IMR-90 (cell line): ENCODE results near the gene CTTN. TPM values are rescaled to one million over a fixed set of nuclear protein-coding genes. Genes with fewer than 3 reads are reported as not detected.

Experiments used
- ATAC-seq: fragments of 200-7000 bp; cut with Tn5 transposase; 2 replicates; pipeline ENCODE4 v1.9.1; 2020; ENCODE audit warnings: low read depth, mild to moderate bottlenecking, moderate library complexity
- BruUV-seq: library from RNA; stranded (reverse); fragments of 400-500 nt; replicated peaks from 2 replicates; lab custom pipeline; 2021; lab: Mats Ljungman, UMichigan
- CTCF ChIA-PET: fragments of 300-600 bp; formaldehyde crosslinking; extraction: SDS; loops from one replicate; lab custom pipeline; 2021; ENCODE audit warnings: antibody characterized with exemption; lab: Yijun Ruan, JAX
- POLR2A ChIA-PET: fragments of 300-600 bp; sonication (Branson Sonifier 250); formaldehyde crosslinking; loops from one replicate; lab custom pipeline; 2022; ENCODE audit warnings: antibody characterized with exemption; ENCODE audit not compliant: unreplicated experiment; lab: Charles Lee
- DNase-seq: peaks from one replicate; pipeline ENCODE4 v3.0.0; 2013
- H2AFZ ChIP-seq: replicated peaks from 2 replicates; pipeline ENCODE3; 2013; ENCODE audit warnings: low read length, mild to moderate bottlenecking; ENCODE audit not compliant: poor library complexity
- H2AK5ac ChIP-seq: 2 replicates; pipeline ENCODE4 v1.6.1; 2013; ENCODE audit warnings: low read depth, low read length, inconsistent platforms
- H2AK9ac ChIP-seq: replicated peaks from 2 replicates; pipeline ENCODE3; 2013; ENCODE audit warnings: mild to moderate bottlenecking, low read depth, low read length, moderate library complexity; ENCODE audit not compliant: poor library complexity
- H2BK120ac ChIP-seq: 2 replicates; pipeline ENCODE4 v1.6.1; 2013; ENCODE audit warnings: low read depth, low read length, inconsistent platforms
- H2BK15ac ChIP-seq: 3 replicates; pipeline ENCODE4 v1.6.1; 2013; ENCODE audit warnings: low read depth, low read length, inconsistent platforms
- H2BK20ac ChIP-seq: 2 replicates; pipeline ENCODE4 v1.6.1; 2013; ENCODE audit warnings: low read depth, mild to moderate bottlenecking, inconsistent platforms, low read length, moderate library complexity
- H2BK5ac ChIP-seq: 2 replicates; pipeline ENCODE4 v1.6.1; 2013; ENCODE audit warnings: mild to moderate bottlenecking, low read depth, low read length, inconsistent platforms; ENCODE audit not compliant: poor library complexity, severe bottlenecking
- H3K14ac ChIP-seq: replicated peaks from 2 replicates; pipeline ENCODE4 v1.6.1; 2013; ENCODE audit warnings: low read depth, low read length, inconsistent platforms
- H3K18ac ChIP-seq: 2 replicates; pipeline ENCODE4 v1.6.1; 2013; ENCODE audit warnings: low read depth, low read length, control low read depth
- H3K23ac ChIP-seq: 2 replicates; pipeline ENCODE4 v1.6.1; 2013; ENCODE audit warnings: low read depth, low read length, inconsistent platforms
- H3K27ac ChIP-seq: 2 replicates; pipeline ENCODE4 v1.5.1; 2013; ENCODE audit warnings: mild to moderate bottlenecking, control low read depth, low read length; ENCODE audit not compliant: insufficient read depth
- H3K27me3 ChIP-seq: 2 replicates; pipeline ENCODE4 v1.6.1; 2013; ENCODE audit warnings: low read length; ENCODE audit not compliant: control insufficient read depth, insufficient read depth
- H3K36me3 ChIP-seq: 2 replicates; pipeline ENCODE4 v1.6.1; 2013; ENCODE audit warnings: low read length, mixed read lengths; ENCODE audit not compliant: control insufficient read depth, insufficient read depth
- H3K4ac ChIP-seq: 2 replicates; pipeline ENCODE4 v1.6.1; 2013; ENCODE audit warnings: low read depth, low read length, inconsistent platforms
- H3K4me1 ChIP-seq: 2 replicates; pipeline ENCODE4 v1.6.1; 2013; ENCODE audit warnings: low read length, mixed read lengths; ENCODE audit not compliant: control insufficient read depth, insufficient read depth
- H3K4me2 ChIP-seq: 2 replicates; pipeline ENCODE4 v1.6.1; 2013; ENCODE audit warnings: low read depth, mild to moderate bottlenecking, control low read depth, low read length, moderate library complexity
- H3K4me3 ChIP-seq: 2 replicates; pipeline ENCODE4 v1.5.1; 2013; ENCODE audit warnings: low read depth, mild to moderate bottlenecking, control low read depth, low read length, moderate library complexity; ENCODE audit not compliant: insufficient read depth
- H3K56ac ChIP-seq: 2 replicates; pipeline ENCODE4 v1.6.1; 2013; ENCODE audit warnings: low read length, inconsistent platforms; ENCODE audit not compliant: insufficient read depth; ENCODE audit errors: extremely low read depth
- H3K79me1 ChIP-seq, 2 experiments: 2 replicates each; pipeline ENCODE4 v1.6.1; 2013; ENCODE audit warnings: low read length in 2 of 2, inconsistent platforms in 1 of 2, low read depth in 1 of 2
- H3K9ac ChIP-seq: 2 replicates; pipeline ENCODE4 v1.6.1; 2013; ENCODE audit warnings: low read depth, low read length, control low read depth
- H3K9me1 ChIP-seq: 2 replicates; pipeline ENCODE4 v1.6.1; 2013; ENCODE audit warnings: low read length, inconsistent platforms; ENCODE audit not compliant: insufficient read depth
- H3K9me3 ChIP-seq: 2 replicates; pipeline ENCODE4 v1.6.1; 2013; ENCODE audit warnings: low read length; ENCODE audit not compliant: control insufficient read depth, insufficient read depth
- H4K20me1 ChIP-seq: 2 replicates; pipeline ENCODE4 v1.6.1; 2013; ENCODE audit warnings: low read length, inconsistent platforms; ENCODE audit not compliant: insufficient read depth
- H4K5ac ChIP-seq: 2 replicates; pipeline ENCODE4 v1.6.1; 2013; ENCODE audit warnings: mild to moderate bottlenecking, low read depth, low read length, control low read depth
- H4K8ac ChIP-seq, 2 experiments: 2 replicates each; pipeline ENCODE4 v1.6.1; 2013; ENCODE audit warnings: low read depth in 2 of 2, low read length in 2 of 2, control low read depth in 1 of 2, inconsistent platforms in 1 of 2
- H4K91ac ChIP-seq: 2 replicates; pipeline ENCODE4 v1.6.1; 2013; ENCODE audit warnings: low read depth, low read length, inconsistent platforms; ENCODE audit not compliant: insufficient read depth
- RCOR1 ChIP-seq: IDR thresholded peaks from 2 replicates; pipeline ENCODE4 v1.6.1; 2012; ENCODE audit warnings: mild to moderate bottlenecking, low read length, improper control_type of control experiment; ENCODE audit not compliant: insufficient replicate concordance
- WGBS, 2 experiments: methylation state at CpG; one replicate each; pipeline versions ENCODE4 v1.1.5 to v1.1.7; 2013; ENCODE audit warnings: missing lambda C conversion rate in 2 of 2; ENCODE audit not compliant: insufficient read length in 1 of 2; ENCODE audit errors: extremely low coverage in 2 of 2; 5-methylcytosine and 5-hydroxymethylcytosine counted together
- dilution Hi-C: fragments of 300-500 bp; cut with HindIII; formaldehyde crosslinking; loops from one replicate; pipeline ENCODE4 v1.14.3; 2018; ENCODE audit warnings: low sequenced_read_pairs; ENCODE audit not compliant: unreplicated experiment
- in situ Hi-C: fragments of 300-500 bp; cut with MboI; formaldehyde crosslinking; loops from 3 replicates; pipeline ENCODE4 v1.14.3; 2019; ENCODE audit warnings: low sequenced_read_pairs, inconsistent platforms, mixed read lengths
- intact Hi-C: fragments of 100-400 bp; cut with micrococcal nuclease; formaldehyde crosslinking; loops from 2 replicates; pipeline ENCODE4 v1.10.0; 2022
- polyA plus RNA-seq, 3 experiments: library from polyadenylated mRNA; depleted of rRNA; stranded (reverse); fragments of >200 nt; gene quantifications; 2 replicates each; pipeline ENCODE4 v1.2.3, GENCODE V29; 2012; ENCODE audit warnings: low replicate concordance in 1 of 3
- total RNA-seq: library from RNA; depleted of rRNA; stranded (reverse); fragments of >200 nt; gene quantifications from 2 replicates; pipeline ENCODE4 v1.2.3, GENCODE V29; 2012
- TF ChIP-seq, protein P1 (sequence below): fragments of 150-350 bp; IDR thresholded peaks from 2 replicates; pipeline ENCODE4 v1.6.1; 2016; ENCODE audit warnings: low read depth, mild to moderate bottlenecking, low read length, moderate library complexity, borderline replicate concordance

The CTTN gene
- total and polyA plus RNA-seq, 2 of the 4 experiments (the other 2 are of a cell fraction): 287 to 296 TPM

- no peaks in the 10 kb centered on the region for H3K36me3 ChIP-seq
- no peaks in the 10 kb centered on the region for H3K79me1 ChIP-seq
- H3K18ac ChIP-seq: no peak overlapping the region
- dilution Hi-C loops (no loop called here), in situ Hi-C loops (no loop called here), intact Hi-C loops (no loop called here)
- H3K4ac ChIP-seq: no peak overlapping the region
- CTCF ChIA-PET: no interaction called here
- H3K23ac ChIP-seq: no peak overlapping the region
- H2BK5ac ChIP-seq: no peak overlapping the region
- no peak for TF ChIP-seq RCOR1
- TF ChIP-seq, protein P1, sequence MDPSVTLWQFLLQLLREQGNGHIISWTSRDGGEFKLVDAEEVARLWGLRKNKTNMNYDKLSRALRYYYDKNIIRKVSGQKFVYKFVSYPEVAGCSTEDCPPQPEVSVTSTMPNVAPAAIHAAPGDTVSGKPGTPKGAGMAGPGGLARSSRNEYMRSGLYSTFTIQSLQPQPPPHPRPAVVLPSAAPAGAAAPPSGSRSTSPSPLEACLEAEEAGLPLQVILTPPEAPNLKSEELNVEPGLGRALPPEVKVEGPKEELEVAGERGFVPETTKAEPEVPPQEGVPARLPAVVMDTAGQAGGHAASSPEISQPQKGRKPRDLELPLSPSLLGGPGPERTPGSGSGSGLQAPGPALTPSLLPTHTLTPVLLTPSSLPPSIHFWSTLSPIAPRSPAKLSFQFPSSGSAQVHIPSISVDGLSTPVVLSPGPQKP: no peak
- no peak overlapping the region for H2BK120ac ChIP-seq
- POLR2A ChIA-PET: no interaction called here
- H3K56ac ChIP-seq: no peak overlapping the region
- H3K4me1 ChIP-seq: no peaks in the 10 kb centered on the region
- H2AK5ac ChIP-seq: no peak overlapping the region
- H4K91ac ChIP-seq: no peak overlapping the region
- no peak overlapping the region for H2BK15ac ChIP-seq
- BruUV-seq: no TSS peak
- H4K5ac ChIP-seq: no peak overlapping the region
- H4K8ac ChIP-seq: no peak overlapping the region
- no peaks in the 10 kb centered on the region; the same call in 1 of the 2 replicates for H3K9me3 ChIP-seq
- no peak overlapping the region for H3K27ac ChIP-seq
- H2AFZ ChIP-seq: no peak overlapping the region
- peaks cover 24% of the 10 kb centered on the region for H3K27me3 ChIP-seq
- H3K4me3 ChIP-seq: no peak overlapping the region
- H3K9me1 ChIP-seq: no peaks in the 10 kb centered on the region
- no peak for DNase-seq
- no peak overlapping the region for H2AK9ac ChIP-seq
- no peak overlapping the region for H2BK20ac ChIP-seq
- no peak overlapping the region for H3K4me2 ChIP-seq
- no peak overlapping the region for H3K9ac ChIP-seq
- no peaks in the 10 kb centered on the region for H4K20me1 ChIP-seq
- WGBS, 2 experiments: no CpG with 5 or more reads among the region's 2 CpGs
- H3K14ac ChIP-seq: no peak overlapping the region
- ATAC-seq: no peak
Observed at GRCh38 chr11:70458736-70459135, 60.4 kb downstream of the CTTN start.
